K562 (cell line): ENCODE data around the gene CSF3.

Experiments
- HCFC1 ChIP-seq: IDR thresholded peaks from 2 replicates; pipeline ENCODE4 v1.6.1; 2012; ENCODE audit warnings: low read depth, low read length, improper control_type of control experiment
- PTRF ChIP-seq: fragments of 450-650 bp; IDR thresholded peaks from 2 replicates; pipeline ENCODE4 v1.6.1; 2016; ENCODE audit warnings: mild to moderate bottlenecking, missing genetic modification characterization, missing compliant biosample characterization

- TF ChIP-seq HCFC1, result no peak
- TF ChIP-seq PTRF (tag), result no peak
Measured at GRCh38 chr17:40033339-40033738, 18.1 kb downstream of the CSF3 start.
